IMR-90 (cell line): ENCODE data around the gene HDAC5. TPM values are rescaled to one million over a fixed set of nuclear protein-coding genes. Genes with fewer than 3 reads are reported as not detected.

Experiments used
- ATAC-seq: fragments of 200-7000 bp; cut with Tn5 transposase; 2 replicates; pipeline ENCODE4 v1.9.1; 2020; ENCODE audit warnings: low read depth, mild to moderate bottlenecking, moderate library complexity
- BruUV-seq: library from RNA; stranded (reverse); fragments of 400-500 nt; replicated peaks from 2 replicates; lab custom pipeline; 2021; lab: Mats Ljungman, UMichigan
- CTCF ChIA-PET: fragments of 300-600 bp; formaldehyde crosslinking; extraction: SDS; loops from one replicate; lab custom pipeline; 2021; ENCODE audit warnings: antibody characterized with exemption; lab: Yijun Ruan, JAX
- POLR2A ChIA-PET: fragments of 300-600 bp; sonication (Branson Sonifier 250); formaldehyde crosslinking; loops from one replicate; lab custom pipeline; 2022; ENCODE audit warnings: antibody characterized with exemption; ENCODE audit not compliant: unreplicated experiment; lab: Charles Lee
- DNase-seq: peaks from one replicate; pipeline ENCODE4 v3.0.0; 2013
- H2AFZ ChIP-seq: replicated peaks from 2 replicates; pipeline ENCODE3; 2013; ENCODE audit warnings: low read length, mild to moderate bottlenecking; ENCODE audit not compliant: poor library complexity
- H2AK5ac ChIP-seq: 2 replicates; pipeline ENCODE4 v1.6.1; 2013; ENCODE audit warnings: low read depth, low read length, inconsistent platforms
- H2AK9ac ChIP-seq: replicated peaks from 2 replicates; pipeline ENCODE3; 2013; ENCODE audit warnings: mild to moderate bottlenecking, low read depth, low read length, moderate library complexity; ENCODE audit not compliant: poor library complexity
- H2BK120ac ChIP-seq: 2 replicates; pipeline ENCODE4 v1.6.1; 2013; ENCODE audit warnings: low read depth, low read length, inconsistent platforms
- H2BK15ac ChIP-seq: 3 replicates; pipeline ENCODE4 v1.6.1; 2013; ENCODE audit warnings: low read depth, low read length, inconsistent platforms
- H2BK20ac ChIP-seq: 2 replicates; pipeline ENCODE4 v1.6.1; 2013; ENCODE audit warnings: low read depth, mild to moderate bottlenecking, inconsistent platforms, low read length, moderate library complexity
- H2BK5ac ChIP-seq: 2 replicates; pipeline ENCODE4 v1.6.1; 2013; ENCODE audit warnings: mild to moderate bottlenecking, low read depth, low read length, inconsistent platforms; ENCODE audit not compliant: poor library complexity, severe bottlenecking
- H3K14ac ChIP-seq: replicated peaks from 2 replicates; pipeline ENCODE4 v1.6.1; 2013; ENCODE audit warnings: low read depth, low read length, inconsistent platforms
- H3K18ac ChIP-seq: 2 replicates; pipeline ENCODE4 v1.6.1; 2013; ENCODE audit warnings: low read depth, low read length, control low read depth
- H3K23ac ChIP-seq: 2 replicates; pipeline ENCODE4 v1.6.1; 2013; ENCODE audit warnings: low read depth, low read length, inconsistent platforms
- H3K27ac ChIP-seq: 2 replicates; pipeline ENCODE4 v1.5.1; 2013; ENCODE audit warnings: mild to moderate bottlenecking, control low read depth, low read length; ENCODE audit not compliant: insufficient read depth
- H3K27me3 ChIP-seq: 2 replicates; pipeline ENCODE4 v1.6.1; 2013; ENCODE audit warnings: low read length; ENCODE audit not compliant: control insufficient read depth, insufficient read depth
- H3K36me3 ChIP-seq: 2 replicates; pipeline ENCODE4 v1.6.1; 2013; ENCODE audit warnings: low read length, mixed read lengths; ENCODE audit not compliant: control insufficient read depth, insufficient read depth
- H3K4ac ChIP-seq: 2 replicates; pipeline ENCODE4 v1.6.1; 2013; ENCODE audit warnings: low read depth, low read length, inconsistent platforms
- H3K4me1 ChIP-seq: 2 replicates; pipeline ENCODE4 v1.6.1; 2013; ENCODE audit warnings: low read length, mixed read lengths; ENCODE audit not compliant: control insufficient read depth, insufficient read depth
- H3K4me2 ChIP-seq: 2 replicates; pipeline ENCODE4 v1.6.1; 2013; ENCODE audit warnings: low read depth, mild to moderate bottlenecking, control low read depth, low read length, moderate library complexity
- H3K4me3 ChIP-seq: 2 replicates; pipeline ENCODE4 v1.5.1; 2013; ENCODE audit warnings: low read depth, mild to moderate bottlenecking, control low read depth, low read length, moderate library complexity; ENCODE audit not compliant: insufficient read depth
- H3K56ac ChIP-seq: 2 replicates; pipeline ENCODE4 v1.6.1; 2013; ENCODE audit warnings: low read length, inconsistent platforms; ENCODE audit not compliant: insufficient read depth; ENCODE audit errors: extremely low read depth
- H3K79me1 ChIP-seq, 2 experiments: 2 replicates each; pipeline ENCODE4 v1.6.1; 2013; ENCODE audit warnings: low read length in 2 of 2, inconsistent platforms in 1 of 2, low read depth in 1 of 2
- H3K9ac ChIP-seq: 2 replicates; pipeline ENCODE4 v1.6.1; 2013; ENCODE audit warnings: low read depth, low read length, control low read depth
- H3K9me1 ChIP-seq: 2 replicates; pipeline ENCODE4 v1.6.1; 2013; ENCODE audit warnings: low read length, inconsistent platforms; ENCODE audit not compliant: insufficient read depth
- H3K9me3 ChIP-seq: 2 replicates; pipeline ENCODE4 v1.6.1; 2013; ENCODE audit warnings: low read length; ENCODE audit not compliant: control insufficient read depth, insufficient read depth
- H4K20me1 ChIP-seq: 2 replicates; pipeline ENCODE4 v1.6.1; 2013; ENCODE audit warnings: low read length, inconsistent platforms; ENCODE audit not compliant: insufficient read depth
- H4K5ac ChIP-seq: 2 replicates; pipeline ENCODE4 v1.6.1; 2013; ENCODE audit warnings: mild to moderate bottlenecking, low read depth, low read length, control low read depth
- H4K8ac ChIP-seq, 2 experiments: 2 replicates each; pipeline ENCODE4 v1.6.1; 2013; ENCODE audit warnings: low read depth in 2 of 2, low read length in 2 of 2, control low read depth in 1 of 2, inconsistent platforms in 1 of 2
- H4K91ac ChIP-seq: 2 replicates; pipeline ENCODE4 v1.6.1; 2013; ENCODE audit warnings: low read depth, low read length, inconsistent platforms; ENCODE audit not compliant: insufficient read depth
- CEBPB ChIP-seq: IDR thresholded peaks from 2 replicates; pipeline ENCODE4 v1.6.1; 2012; ENCODE audit warnings: low read depth, low read length, improper control_type of control experiment
- CHD1 ChIP-seq: IDR thresholded peaks from 2 replicates; pipeline ENCODE4 v1.6.1; 2012; ENCODE audit warnings: low read depth, low read length, improper control_type of control experiment
- MAFK ChIP-seq: IDR thresholded peaks from 2 replicates; pipeline ENCODE4 v1.6.1; 2012; ENCODE audit warnings: low read depth, low read length, improper control_type of control experiment
- MXI1 ChIP-seq: IDR thresholded peaks from 2 replicates; pipeline ENCODE4 v1.6.1; 2012; ENCODE audit warnings: low read depth, mild to moderate bottlenecking, low read length, moderate library complexity, borderline replicate concordance
- RFX5 ChIP-seq: IDR thresholded peaks from 2 replicates; pipeline ENCODE4 v1.8.0; 2012; ENCODE audit warnings: low read depth, mild to moderate bottlenecking, low read length, moderate library complexity
- SMC3 ChIP-seq: fragments of 150-350 bp; IDR thresholded peaks from 2 replicates; pipeline ENCODE4 v1.6.1; 2016; ENCODE audit warnings: low read depth, mild to moderate bottlenecking, antibody characterized with exemption, low read length, moderate library complexity
- USF2 ChIP-seq: fragments of 150-350 bp; IDR thresholded peaks from 2 replicates; pipeline ENCODE4 v1.6.1; 2017; ENCODE audit warnings: mild to moderate bottlenecking, antibody characterized with exemption, low read length, low read depth
- WGBS, 2 experiments: methylation state at CpG; one replicate each; pipeline versions ENCODE4 v1.1.5 to v1.1.7; 2013; ENCODE audit warnings: missing lambda C conversion rate in 2 of 2; ENCODE audit not compliant: insufficient read length in 1 of 2; ENCODE audit errors: extremely low coverage in 2 of 2; 5-methylcytosine and 5-hydroxymethylcytosine counted together
- dilution Hi-C: fragments of 300-500 bp; cut with HindIII; formaldehyde crosslinking; loops from one replicate; pipeline ENCODE4 v1.14.3; 2018; ENCODE audit warnings: low sequenced_read_pairs; ENCODE audit not compliant: unreplicated experiment
- in situ Hi-C: fragments of 300-500 bp; cut with MboI; formaldehyde crosslinking; loops from 3 replicates; pipeline ENCODE4 v1.14.3; 2019; ENCODE audit warnings: low sequenced_read_pairs, inconsistent platforms, mixed read lengths
- intact Hi-C: fragments of 100-400 bp; cut with micrococcal nuclease; formaldehyde crosslinking; loops from 2 replicates; pipeline ENCODE4 v1.10.0; 2022
- polyA plus RNA-seq, 3 experiments: library from polyadenylated mRNA; depleted of rRNA; stranded (reverse); fragments of >200 nt; gene quantifications; 2 replicates each; pipeline ENCODE4 v1.2.3, GENCODE V29; 2012; ENCODE audit warnings: low replicate concordance in 1 of 3
- total RNA-seq: library from RNA; depleted of rRNA; stranded (reverse); fragments of >200 nt; gene quantifications from 2 replicates; pipeline ENCODE4 v1.2.3, GENCODE V29; 2012
- TF ChIP-seq, protein P1 (sequence below): fragments of 150-350 bp; IDR thresholded peaks from 2 replicates; pipeline ENCODE4 v1.6.1; 2016; ENCODE audit warnings: low read depth, mild to moderate bottlenecking, low read length, moderate library complexity, borderline replicate concordance

The HDAC5 gene
- total and polyA plus RNA-seq, 2 of the 4 experiments (the other 2 are of a cell fraction), result 47.0 to 61.3 TPM

- Histone ChIP-seq H3K9ac (peak overlapping the region; percentile 63; the same call in 1 of the 2 replicates), H3K4me1 (peaks cover 47% of the 10 kb centered on the region), H3K4me2 (peak overlapping the region; percentile 78), H3K23ac (peak overlapping the region; percentile 99), H2BK15ac (peak overlapping the region; percentile 88; the same call in 2 of the 3 replicates), H3K36me3 (no peaks in the 10 kb centered on the region; the same call in 1 of the 2 replicates), H2AFZ (no peak overlapping the region), H3K27me3 (no peaks in the 10 kb centered on the region), H2AK5ac (peak overlapping the region; percentile 90), H2BK20ac (peak overlapping the region; percentile 95), H3K9me1 (peaks cover 25% of the 10 kb centered on the region), H3K4ac (peak overlapping the region; percentile 100), H4K20me1 (peaks cover 21% of the 10 kb centered on the region), H3K18ac (peak overlapping the region; percentile 35), H2BK120ac (peak overlapping the region; percentile 99), H4K5ac (no peak overlapping the region; the same call in 1 of the 2 replicates), H2BK5ac (peak overlapping the region; percentile 88), H3K27ac (peak overlapping the region; percentile 84), H3K14ac (peak overlapping the region; percentile 99), H3K4me3 (peak overlapping the region; percentile 48; the same call in 1 of the 2 replicates), H3K79me1 (peaks cover 14 to 84% of the 10 kb centered on the region in 2 experiments), H3K56ac (peak overlapping the region; percentile 9; the same call in 1 of the 2 replicates), H2AK9ac (peak overlapping the region; percentile 98), H4K91ac (peak overlapping the region; percentile 97), H4K8ac (peak overlapping the region in 1 of 2 experiments; percentile 82; a peak in 1 of 4 replicates), H3K9me3 (no peaks in the 10 kb centered on the region)
- BruUV-seq, result no TSS peak
- ChIA-PET CTCF (no interaction called here), POLR2A (no interaction called here)
- no peak for ATAC-seq
- TF ChIP-seq, protein P1, sequence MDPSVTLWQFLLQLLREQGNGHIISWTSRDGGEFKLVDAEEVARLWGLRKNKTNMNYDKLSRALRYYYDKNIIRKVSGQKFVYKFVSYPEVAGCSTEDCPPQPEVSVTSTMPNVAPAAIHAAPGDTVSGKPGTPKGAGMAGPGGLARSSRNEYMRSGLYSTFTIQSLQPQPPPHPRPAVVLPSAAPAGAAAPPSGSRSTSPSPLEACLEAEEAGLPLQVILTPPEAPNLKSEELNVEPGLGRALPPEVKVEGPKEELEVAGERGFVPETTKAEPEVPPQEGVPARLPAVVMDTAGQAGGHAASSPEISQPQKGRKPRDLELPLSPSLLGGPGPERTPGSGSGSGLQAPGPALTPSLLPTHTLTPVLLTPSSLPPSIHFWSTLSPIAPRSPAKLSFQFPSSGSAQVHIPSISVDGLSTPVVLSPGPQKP, result no peak
- no peak for TF ChIP-seq CHD1
- TF ChIP-seq SMC3, result no peak
- no peak for TF ChIP-seq USF2
- no peak for TF ChIP-seq MAFK
- TF ChIP-seq CEBPB, result no peak
- TF ChIP-seq RFX5, result no peak
- no peak for TF ChIP-seq MXI1
- intact Hi-C loops, result no loop called here
- dilution Hi-C loops, result no loop called here
- in situ Hi-C loops, result no loop called here
- 72% methylated on average over 2 of the region's 10 CpGs; no CpG with 5 or more reads in 1 of the 2 experiments for whole genome bisulfite sequencing, 2 experiments
- no peak for DNase-seq
These were observed 13.3 kb downstream of the HDAC5 start for GRCh38 chr17:44110011-44110686.
